ENCODE data around the gene CHRND.

GRCh38 chr2:232525791-232526371 is at the start of gene CHRND:
- TF ChIP-seq RAD21 (IDR thresholded peaks at IDR 0.05) (no peak), MAX (IDR thresholded peaks at IDR 0.05) (no peak), YY1 (IDR thresholded peaks at IDR 0.05) (no peak), FOXA1 (IDR thresholded peaks at IDR 0.05) (no peak), EGR1 (IDR thresholded peaks at IDR 0.05; ENCODE audit: low read depth in 2 of 2) (no peak), RXRA (IDR thresholded peaks at IDR 0.05) (no peak), JUND (IDR thresholded peaks at IDR 0.05) (no peak), TAF1 (conservative IDR thresholded peaks at IDR 0.05) (no peak), HNF4G (IDR thresholded peaks at IDR 0.05) (no peak), GABPA (IDR thresholded peaks at IDR 0.05 in 1 of 2, conservative IDR thresholded peaks at IDR 0.05 in 1 of 2) (no peak)
- TF ChIP-seq, protein P1, sequence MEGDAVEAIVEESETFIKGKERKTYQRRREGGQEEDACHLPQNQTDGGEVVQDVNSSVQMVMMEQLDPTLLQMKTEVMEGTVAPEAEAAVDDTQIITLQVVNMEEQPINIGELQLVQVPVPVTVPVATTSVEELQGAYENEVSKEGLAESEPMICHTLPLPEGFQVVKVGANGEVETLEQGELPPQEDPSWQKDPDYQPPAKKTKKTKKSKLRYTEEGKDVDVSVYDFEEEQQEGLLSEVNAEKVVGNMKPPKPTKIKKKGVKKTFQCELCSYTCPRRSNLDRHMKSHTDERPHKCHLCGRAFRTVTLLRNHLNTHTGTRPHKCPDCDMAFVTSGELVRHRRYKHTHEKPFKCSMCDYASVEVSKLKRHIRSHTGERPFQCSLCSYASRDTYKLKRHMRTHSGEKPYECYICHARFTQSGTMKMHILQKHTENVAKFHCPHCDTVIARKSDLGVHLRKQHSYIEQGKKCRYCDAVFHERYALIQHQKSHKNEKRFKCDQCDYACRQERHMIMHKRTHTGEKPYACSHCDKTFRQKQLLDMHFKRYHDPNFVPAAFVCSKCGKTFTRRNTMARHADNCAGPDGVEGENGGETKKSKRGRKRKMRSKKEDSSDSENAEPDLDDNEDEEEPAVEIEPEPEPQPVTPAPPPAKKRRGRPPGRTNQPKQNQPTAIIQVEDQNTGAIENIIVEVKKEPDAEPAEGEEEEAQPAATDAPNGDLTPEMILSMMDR (IDR thresholded peaks at IDR 0.05; ENCODE audit: low read depth, low read length, missing input control) = no peak
- TF ChIP-seq, protein P2, sequence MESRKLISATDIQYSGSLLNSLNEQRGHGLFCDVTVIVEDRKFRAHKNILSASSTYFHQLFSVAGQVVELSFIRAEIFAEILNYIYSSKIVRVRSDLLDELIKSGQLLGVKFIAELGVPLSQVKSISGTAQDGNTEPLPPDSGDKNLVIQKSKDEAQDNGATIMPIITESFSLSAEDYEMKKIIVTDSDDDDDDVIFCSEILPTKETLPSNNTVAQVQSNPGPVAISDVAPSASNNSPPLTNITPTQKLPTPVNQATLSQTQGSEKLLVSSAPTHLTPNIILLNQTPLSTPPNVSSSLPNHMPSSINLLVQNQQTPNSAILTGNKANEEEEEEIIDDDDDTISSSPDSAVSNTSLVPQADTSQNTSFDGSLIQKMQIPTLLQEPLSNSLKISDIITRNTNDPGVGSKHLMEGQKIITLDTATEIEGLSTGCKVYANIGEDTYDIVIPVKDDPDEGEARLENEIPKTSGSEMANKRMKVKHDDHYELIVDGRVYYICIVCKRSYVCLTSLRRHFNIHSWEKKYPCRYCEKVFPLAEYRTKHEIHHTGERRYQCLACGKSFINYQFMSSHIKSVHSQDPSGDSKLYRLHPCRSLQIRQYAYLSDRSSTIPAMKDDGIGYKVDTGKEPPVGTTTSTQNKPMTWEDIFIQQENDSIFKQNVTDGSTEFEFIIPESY (IDR thresholded peaks at IDR 0.05) = no peak
- TF ChIP-seq, protein P3, sequence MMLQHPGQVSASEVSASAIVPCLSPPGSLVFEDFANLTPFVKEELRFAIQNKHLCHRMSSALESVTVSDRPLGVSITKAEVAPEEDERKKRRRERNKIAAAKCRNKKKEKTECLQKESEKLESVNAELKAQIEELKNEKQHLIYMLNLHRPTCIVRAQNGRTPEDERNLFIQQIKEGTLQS (IDR thresholded peaks at IDR 0.05) = no peak
- TF ChIP-seq, protein P4, sequence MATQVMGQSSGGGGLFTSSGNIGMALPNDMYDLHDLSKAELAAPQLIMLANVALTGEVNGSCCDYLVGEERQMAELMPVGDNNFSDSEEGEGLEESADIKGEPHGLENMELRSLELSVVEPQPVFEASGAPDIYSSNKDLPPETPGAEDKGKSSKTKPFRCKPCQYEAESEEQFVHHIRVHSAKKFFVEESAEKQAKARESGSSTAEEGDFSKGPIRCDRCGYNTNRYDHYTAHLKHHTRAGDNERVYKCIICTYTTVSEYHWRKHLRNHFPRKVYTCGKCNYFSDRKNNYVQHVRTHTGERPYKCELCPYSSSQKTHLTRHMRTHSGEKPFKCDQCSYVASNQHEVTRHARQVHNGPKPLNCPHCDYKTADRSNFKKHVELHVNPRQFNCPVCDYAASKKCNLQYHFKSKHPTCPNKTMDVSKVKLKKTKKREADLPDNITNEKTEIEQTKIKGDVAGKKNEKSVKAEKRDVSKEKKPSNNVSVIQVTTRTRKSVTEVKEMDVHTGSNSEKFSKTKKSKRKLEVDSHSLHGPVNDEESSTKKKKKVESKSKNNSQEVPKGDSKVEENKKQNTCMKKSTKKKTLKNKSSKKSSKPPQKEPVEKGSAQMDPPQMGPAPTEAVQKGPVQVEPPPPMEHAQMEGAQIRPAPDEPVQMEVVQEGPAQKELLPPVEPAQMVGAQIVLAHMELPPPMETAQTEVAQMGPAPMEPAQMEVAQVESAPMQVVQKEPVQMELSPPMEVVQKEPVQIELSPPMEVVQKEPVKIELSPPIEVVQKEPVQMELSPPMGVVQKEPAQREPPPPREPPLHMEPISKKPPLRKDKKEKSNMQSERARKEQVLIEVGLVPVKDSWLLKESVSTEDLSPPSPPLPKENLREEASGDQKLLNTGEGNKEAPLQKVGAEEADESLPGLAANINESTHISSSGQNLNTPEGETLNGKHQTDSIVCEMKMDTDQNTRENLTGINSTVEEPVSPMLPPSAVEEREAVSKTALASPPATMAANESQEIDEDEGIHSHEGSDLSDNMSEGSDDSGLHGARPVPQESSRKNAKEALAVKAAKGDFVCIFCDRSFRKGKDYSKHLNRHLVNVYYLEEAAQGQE (IDR thresholded peaks at IDR 0.05) = no peak

Data from liver (tissue), 3 donors.